Measurements from ENCODE around the gene SORCS2.

SORCS2 gene

GRCh38 chr4:7342223-7343080 is 150.1 kb downstream of the SORCS2 start:
- FAIRE-seq: no peak

- no peak for FAIRE-seq
Observed at GRCh38 chr4:7343081-7343655, 150.8 kb downstream of the SORCS2 start.

GRCh38 chr4:7343950-7344349 is 151.6 kb downstream of the SORCS2 start:
- FAIRE-seq: no peak

DNA sequence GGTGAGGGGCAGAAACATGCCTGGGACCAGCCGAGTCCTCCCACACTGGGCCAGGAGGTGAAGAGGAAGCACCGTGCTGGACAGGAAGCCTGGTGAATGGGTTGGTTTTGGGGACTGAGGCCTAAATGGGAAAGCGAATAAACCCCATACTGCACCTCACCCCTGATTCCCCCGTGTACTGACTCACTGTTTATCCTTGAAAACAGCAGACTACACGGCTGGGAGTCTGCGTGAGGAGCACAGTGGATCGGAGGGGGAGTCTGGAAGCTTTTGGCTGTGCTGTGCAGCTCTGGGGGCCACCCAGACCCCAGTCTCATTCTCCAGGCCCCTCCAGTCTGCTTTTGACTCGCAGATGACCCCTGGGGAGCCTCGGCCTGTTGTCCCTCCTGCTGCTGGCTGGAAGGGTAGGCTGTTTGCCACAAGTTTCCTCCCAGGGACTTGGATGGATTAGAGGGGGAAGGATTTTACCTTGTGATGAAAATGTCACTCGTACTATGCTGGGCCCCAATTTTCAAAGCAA is 152.4 kb downstream of the SORCS2 start:
- no peak for FAIRE-seq

- no peak for FAIRE-seq
Observed at GRCh38 chr4:7347981-7348380, 155.6 kb downstream of the SORCS2 start.

- FAIRE-seq: no peak
Observed at GRCh38 chr4:7348946-7349900, 156.9 kb downstream of the SORCS2 start.

- FAIRE-seq: no peak
Observed at GRCh38 chr4:7350396-7350795, 158.1 kb downstream of the SORCS2 start.

DNA sequence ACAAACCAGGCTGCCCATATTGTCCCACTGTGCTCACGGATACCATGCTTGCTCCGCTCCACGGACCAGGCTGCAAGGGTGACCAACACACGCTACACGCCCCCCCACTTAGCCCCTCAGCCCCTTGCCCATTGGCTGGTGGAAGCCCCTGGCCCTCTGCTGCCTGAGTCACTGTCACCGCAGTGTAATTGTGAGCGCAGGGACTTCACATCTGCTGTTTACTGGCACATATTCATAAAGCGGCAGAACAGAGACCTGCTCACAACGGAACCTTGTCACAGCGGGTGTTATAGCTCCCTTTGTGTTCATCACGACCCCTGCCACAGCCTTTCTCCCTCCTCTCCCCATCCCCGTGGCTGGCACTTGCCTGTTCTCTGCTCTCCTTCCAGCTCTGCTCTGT is 158.7 kb downstream of the SORCS2 start:
- FAIRE-seq: no peak

GRCh38 chr4:7352486-7352885 is 160.1 kb downstream of the SORCS2 start:
- FAIRE-seq: no peak

GRCh38 chr4:7353046-7353790 is 160.9 kb downstream of the SORCS2 start:
- no peak for FAIRE-seq

DNA sequence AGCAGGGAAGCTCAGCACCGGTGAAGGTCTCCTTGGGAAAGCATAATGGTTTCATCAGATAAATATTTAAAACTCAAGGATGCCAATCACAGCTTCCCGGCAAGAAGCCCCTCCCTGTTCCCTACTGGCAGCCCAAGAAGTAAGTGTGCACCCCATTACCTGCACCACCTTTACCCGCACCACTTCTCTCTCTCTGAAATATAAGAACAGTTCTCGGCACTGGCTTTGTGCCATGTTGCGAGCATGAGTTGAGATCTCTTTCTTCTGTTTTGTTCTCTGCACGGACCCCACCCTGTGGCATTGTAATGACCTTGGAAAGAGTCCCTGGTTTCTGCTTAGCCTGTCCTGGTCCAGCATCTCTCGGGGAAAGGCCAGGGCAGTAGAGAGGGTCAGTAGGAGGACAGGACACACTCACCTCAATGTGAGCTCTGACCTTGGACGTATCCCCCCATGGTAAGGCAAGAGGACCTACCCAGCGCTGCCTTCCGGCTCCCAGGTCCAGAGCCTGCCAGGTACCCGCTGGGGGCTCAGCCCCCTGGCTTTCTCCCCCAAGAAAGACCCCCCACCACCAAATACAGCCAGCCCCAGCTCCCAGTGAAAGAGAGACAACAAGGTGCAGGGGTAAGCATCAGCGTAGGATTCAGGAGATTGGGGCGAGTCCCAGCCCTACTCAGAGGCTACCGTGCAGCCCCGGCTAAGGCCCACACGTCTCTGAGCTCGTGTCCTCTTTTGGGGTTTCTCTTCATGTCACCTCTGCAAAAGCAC is 161.7 kb downstream of the SORCS2 start:
- FAIRE-seq: no peak

- no peak for FAIRE-seq
Observed at GRCh38 chr4:7354927-7355326, 162.6 kb downstream of the SORCS2 start.

- no peak for FAIRE-seq
Observed at GRCh38 chr4:7355795-7356194, 163.5 kb downstream of the SORCS2 start.

GRCh38 chr4:7356667-7357310 is 164.5 kb downstream of the SORCS2 start:
- no peak for FAIRE-seq

GRCh38 chr4:7357323-7357722 is 165.0 kb downstream of the SORCS2 start:
- no peak for FAIRE-seq

GRCh38 chr4:7358100-7358735 is 165.9 kb downstream of the SORCS2 start:
- no peak for FAIRE-seq

DNA sequence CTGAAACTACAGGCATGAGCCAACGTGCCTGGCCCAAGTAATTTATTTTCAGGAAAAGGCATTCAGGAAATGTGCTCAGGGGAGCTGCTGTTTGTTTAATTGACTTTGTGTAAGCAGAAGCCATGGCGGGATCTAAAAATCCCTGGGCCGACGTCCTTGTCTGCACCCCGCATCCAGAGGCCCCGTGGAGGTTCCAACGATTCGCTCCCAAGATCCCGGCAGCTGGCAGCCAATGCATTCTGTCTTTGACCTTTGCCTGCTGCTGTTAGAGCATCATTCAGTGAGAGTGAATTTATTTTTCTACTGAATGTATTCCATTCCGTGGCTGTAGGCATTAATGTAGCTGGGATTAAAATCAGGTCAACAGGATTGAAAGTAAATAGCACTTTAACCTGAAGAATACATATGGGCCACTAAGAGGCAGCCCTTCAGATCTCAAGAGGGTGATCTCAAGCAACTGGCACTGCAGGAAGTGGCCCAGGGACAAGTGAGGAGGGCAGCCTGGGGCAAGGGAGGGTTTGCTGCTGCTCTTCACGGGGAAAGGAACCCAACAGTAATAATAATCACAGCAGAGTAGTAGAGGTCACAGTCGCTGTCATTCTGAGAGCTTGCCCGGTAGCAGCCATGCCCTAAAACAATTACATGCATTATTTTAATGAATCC is 167.2 kb downstream of the SORCS2 start:
- FAIRE-seq: no peak

DNA sequence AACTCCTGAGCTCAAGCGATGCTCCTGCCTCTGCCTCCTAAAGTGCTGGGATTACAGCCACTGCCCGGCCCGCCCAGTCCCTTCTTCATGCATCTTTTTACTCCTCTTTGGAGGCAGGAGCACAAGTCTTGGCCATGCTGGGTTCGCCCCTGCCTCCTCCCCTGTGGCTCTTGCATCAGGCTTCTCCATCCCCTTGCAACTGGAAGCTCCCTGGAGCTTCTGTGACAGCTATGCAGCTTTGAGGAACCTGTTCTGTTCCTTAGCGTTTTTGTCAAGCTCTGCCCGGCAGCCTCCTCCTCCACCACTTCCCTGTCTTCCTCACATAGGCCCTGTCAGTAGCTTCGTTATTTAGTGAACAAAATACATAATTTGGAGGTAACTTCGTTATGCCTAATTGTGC is 168.5 kb downstream of the SORCS2 start:
- FAIRE-seq: no peak

DNA sequence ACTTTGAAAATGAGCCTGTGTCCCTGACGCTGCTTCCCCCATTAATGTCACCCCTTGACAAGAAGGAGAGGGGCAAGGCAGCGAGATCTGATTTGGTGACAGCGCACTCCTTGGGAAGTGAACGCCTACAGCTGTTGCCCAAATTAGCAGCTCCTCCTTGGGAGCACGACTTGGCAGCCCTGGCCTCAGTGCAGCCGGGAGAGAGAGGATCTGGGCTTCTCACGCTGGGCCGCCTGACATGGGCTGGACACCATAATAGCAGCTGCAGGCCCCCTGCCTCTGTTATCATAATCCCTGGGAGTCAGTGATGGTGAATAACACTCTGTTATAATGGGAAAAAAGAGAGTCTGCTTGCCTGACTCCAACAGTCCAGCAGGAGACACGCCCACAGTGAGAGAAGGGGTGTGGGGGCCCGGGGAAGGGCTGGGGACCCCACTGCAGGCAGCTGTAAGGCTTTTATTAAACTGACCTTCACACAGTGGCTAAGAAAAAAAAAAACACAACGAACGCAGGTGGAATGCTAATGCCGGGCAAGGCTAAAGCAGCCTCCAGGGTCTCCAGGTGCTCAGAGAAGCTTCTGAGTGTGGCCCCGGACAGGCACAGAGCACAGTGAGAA is 169.1 kb downstream of the SORCS2 start:
- no peak for FAIRE-seq

GRCh38 chr4:7362341-7362740 is 170.0 kb downstream of the SORCS2 start:
- no peak for FAIRE-seq

Measured in islet of Langerhans (tissue), 1 donor.